DMS153 (cell line): ENCODE results near the gene LCNL1.

Source experiments
- DNase-seq: peaks from one replicate; lab custom pipeline; 2025; lab: John Stamatoyannopoulos, UW

Gene LCNL1

GRCh38 chr9:136982232-136983051, at the start of gene LCNL1:
Gene LCNL1 (plus strand): TSS chr9:136982993. CDS start chr9:136983587, 594 bp downstream.
- no peak for DNase-seq

GRCh38 chr9:136934277-136934676, 48.5 kb upstream of the LCNL1 start:
- DNase-seq: no peak

- DNase-seq: no peak
These were observed 47.1 kb upstream of the LCNL1 start for GRCh38 chr9:136935651-136936050.

- DNase-seq: no peak
These were observed 46.1 kb upstream of the LCNL1 start for GRCh38 chr9:136936645-136937170.

GRCh38 chr9:136937186-136938001, 45.4 kb upstream of the LCNL1 start:
- no peak for DNase-seq

- DNase-seq: no peak
These were observed 43.3 kb upstream of the LCNL1 start for GRCh38 chr9:136939431-136939995.

GRCh38 chr9:136939996-136940525, 42.7 kb upstream of the LCNL1 start:
- DNase-seq: no peak

GRCh38 chr9:136940526-136941230, 42.1 kb upstream of the LCNL1 start:
- no peak for DNase-seq

- DNase-seq: no peak
These were observed 41.3 kb upstream of the LCNL1 start for GRCh38 chr9:136941231-136942111.

GRCh38 chr9:136942112-136942880, 40.5 kb upstream of the LCNL1 start:
- DNase-seq: no peak

GRCh38 chr9:136942881-136943230, 39.9 kb upstream of the LCNL1 start:
- no peak for DNase-seq

GRCh38 chr9:136943291-136944211, 39.2 kb upstream of the LCNL1 start:
- no peak for DNase-seq

- DNase-seq: no peak
These were observed 38.6 kb upstream of the LCNL1 start for GRCh38 chr9:136944212-136944518.

GRCh38 chr9:136944519-136945332, 38.1 kb upstream of the LCNL1 start, which contains the start of the genes C8G and FBXW5:
Gene C8G (plus strand): TSS chr9:136945243. CDS start chr9:136945321, 78 bp downstream.
Gene FBXW5 (minus strand): TSS chr9:136944738. CDS start chr9:136944083, 655 bp downstream.
- DNase-seq: peak; percentile 82

GRCh38 chr9:136945333-136946227, 37.2 kb upstream of the LCNL1 start:
- no peak for DNase-seq

- DNase-seq: no peak
These were observed 36.4 kb upstream of the LCNL1 start for GRCh38 chr9:136946228-136947027.
